Activated T-helper 9 cell treated with anti-CD3 and anti-CD28 coated beads, Interleukin-2, amount 50 U/mL, for 16 hours (primary cell): ENCODE data around the gene TWSG1.
"Not testable (repeated sequence)": the region's sequence is repeated elsewhere in the genome, so short reads cannot be mapped to it uniquely, and the experiment has no call there.

Source experiments
- DNase-seq: peaks from one replicate; pipeline ENCODE4 v3.0.0-alpha.2; 2020; ENCODE audit warnings: low read depth

Gene TWSG1

GRCh38 chr18:9426753-9427152 lies 92.2 kb downstream of the TWSG1 start:
- DNase-seq: no peak

DNA sequence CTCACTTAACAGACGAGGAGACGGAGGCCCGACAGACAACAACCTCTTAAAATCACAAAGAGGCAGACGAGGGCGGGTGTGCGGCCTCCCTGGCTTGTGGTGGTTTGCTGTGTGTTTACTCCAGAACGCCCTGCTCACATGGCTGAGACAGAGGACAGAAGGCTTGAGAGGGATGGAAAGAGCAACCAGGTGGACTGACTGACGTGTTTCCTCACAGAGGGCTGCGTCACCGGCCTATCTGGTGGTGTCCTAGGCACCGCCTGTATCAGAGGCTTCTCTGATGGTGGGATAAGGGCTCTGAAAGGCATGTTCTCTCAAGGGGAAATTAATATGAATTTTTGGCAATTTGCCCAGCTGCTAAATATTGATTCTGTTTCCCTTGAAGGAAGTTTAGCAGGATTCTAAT lies 93.7 kb downstream of the TWSG1 start:
- DNase-seq: no peak

GRCh38 chr18:9428862-9429661 lies 94.5 kb downstream of the TWSG1 start:
- DNase-seq: no peak

DNA sequence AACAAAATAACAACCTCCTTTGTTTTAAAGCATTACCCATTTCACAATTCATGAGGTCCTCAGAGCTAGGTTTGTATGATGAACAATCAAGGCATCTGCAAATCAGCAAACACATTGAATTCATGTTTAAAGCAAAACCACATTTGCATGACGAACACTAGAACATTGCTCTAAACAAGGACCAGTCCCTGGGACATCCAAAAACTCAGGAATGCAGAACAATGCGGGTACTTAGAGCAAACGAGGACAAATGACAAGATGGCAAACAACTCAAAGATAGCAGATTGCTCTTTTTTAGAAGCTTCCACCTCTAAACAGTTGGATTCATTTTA lies 95.1 kb downstream of the TWSG1 start:
- DNase-seq: no peak

GRCh38 chr18:9430315-9430714 lies 95.7 kb downstream of the TWSG1 start:
- DNase-seq: not testable (repeated sequence)

- DNase-seq: no peak
Measured at GRCh38 chr18:9431296-9431695, 96.7 kb downstream of the TWSG1 start.

DNA sequence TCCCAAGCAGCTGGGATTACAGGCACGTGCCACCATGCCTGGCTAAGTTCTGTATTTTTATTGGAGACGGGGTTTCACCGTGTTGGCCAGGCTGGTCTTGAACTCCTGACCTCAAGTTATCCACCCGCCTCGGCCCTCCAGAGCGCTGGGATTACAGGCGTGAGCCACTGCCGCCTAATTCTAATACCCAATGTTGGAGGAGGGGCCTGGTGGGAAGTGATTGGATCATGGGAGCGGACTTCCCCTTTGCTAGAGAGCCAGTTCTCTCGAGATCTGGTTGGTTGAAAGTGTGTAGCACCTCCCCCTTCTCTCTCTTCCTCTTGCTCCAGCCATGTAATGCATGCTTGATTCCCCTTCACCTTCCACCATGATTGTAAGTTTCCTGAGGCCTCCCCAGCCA lies 98.5 kb downstream of the TWSG1 start:
- not testable (repeated sequence) for DNase-seq

DNA sequence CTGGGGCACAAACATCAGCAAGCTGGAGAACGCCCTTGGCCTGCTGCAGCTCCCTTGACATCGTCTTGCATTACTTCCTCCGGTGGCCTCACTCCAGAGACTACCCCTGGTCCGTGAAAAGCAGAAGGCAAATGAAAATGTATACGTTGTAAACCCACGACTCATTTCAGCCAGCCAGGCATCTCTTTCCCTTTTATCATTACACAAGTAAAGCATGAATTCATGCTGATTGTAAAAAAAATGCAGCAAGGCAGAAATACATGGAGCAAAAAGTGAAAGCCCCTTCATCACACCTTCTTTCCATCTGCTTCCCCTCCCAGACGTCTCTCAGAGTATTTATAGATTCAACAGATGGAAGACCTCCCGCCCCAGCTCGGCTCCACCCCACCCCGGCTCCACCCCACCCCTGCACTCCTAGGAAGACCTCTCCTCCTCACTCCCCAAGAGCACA lies 99.1 kb downstream of the TWSG1 start:
- DNase-seq: no peak

- no peak for DNase-seq
Measured at GRCh38 chr18:9434122-9434701, 99.6 kb downstream of the TWSG1 start.

- DNase-seq: no peak
Measured at GRCh38 chr18:9435041-9435440, 100.5 kb downstream of the TWSG1 start.

DNA sequence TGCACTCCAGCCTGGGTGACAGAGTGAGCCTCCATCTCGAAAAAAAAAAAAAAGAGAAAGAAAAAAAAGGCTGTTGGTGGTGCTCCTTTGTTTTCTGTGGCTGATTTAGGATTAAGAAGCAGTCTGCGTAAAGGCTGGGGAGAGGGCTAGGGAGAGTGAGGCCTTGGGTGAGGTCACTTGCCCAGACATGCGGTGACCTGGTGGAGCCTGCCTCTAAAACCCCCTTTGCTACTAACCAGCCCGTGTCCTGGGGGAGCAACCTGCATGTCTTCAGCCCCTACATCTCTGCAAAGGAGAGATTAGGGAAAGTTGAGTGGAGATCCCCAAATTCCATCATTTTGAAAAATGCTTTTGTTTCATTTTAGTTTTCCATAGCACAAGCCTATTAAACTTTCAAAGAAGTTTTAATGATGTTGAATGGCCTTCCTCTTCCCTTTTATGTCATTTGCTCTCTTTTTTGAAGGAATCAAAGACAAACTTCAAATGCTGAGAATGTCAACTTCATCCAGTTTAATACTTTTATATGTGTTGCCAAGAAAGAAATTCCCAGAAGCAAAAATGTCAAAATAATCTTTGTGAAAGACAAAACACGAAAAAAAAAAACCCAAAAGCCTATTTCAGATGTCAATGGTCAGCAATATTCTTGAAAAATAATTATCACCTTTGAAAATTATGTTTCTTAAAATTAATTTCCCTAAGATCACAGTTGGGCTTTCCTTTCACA lies 101.8 kb downstream of the TWSG1 start:
- DNase-seq: no peak

DNA sequence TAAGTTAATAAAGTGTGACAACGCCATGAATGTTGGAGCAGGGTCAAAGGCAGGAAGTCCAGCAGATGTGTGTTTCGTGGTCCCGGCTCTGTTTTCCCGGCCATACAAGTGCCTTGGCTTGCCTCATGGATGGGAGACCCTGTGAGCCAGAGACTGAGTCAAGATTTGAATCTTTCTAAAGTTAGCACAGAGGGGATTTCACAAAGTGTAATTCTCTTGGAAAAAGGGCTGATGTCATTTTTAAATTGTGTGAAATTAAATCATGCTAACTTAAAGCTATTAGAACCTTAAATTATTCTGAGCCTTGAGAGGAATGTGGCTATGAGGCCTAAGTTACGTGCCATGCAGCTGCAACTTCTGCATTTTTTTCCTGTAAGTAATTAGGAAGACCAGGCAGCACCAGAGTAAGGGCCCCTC lies 102.5 kb downstream of the TWSG1 start:
- no peak for DNase-seq

GRCh38 chr18:9437672-9438071 lies 103.1 kb downstream of the TWSG1 start:
- DNase-seq: no peak

GRCh38 chr18:9441061-9441460 lies 106.5 kb downstream of the TWSG1 start:
- no peak for DNase-seq

DNA sequence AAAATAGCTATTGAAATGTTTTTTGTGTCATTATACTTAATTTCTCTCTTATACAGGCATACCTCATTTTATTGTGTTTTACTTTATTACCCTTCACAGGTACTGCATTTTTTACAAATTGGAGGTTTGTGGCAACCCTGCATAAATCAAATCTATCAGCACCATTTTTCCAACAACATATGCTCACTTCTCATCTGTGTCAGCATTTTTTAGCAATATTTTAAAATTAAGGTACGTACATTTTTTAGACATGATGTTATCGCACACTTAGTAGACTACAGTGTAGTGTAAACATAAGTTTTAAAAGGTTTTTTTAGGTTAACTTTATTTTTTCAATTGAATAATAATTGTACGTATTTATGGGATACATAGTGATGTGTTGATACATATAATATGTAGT lies 110.0 kb downstream of the TWSG1 start:
- DNase-seq: no peak

- DNase-seq: no peak
Measured at GRCh38 chr18:9446839-9447238, 112.3 kb downstream of the TWSG1 start.

- no peak for DNase-seq
Measured at GRCh38 chr18:9447334-9447733, 112.8 kb downstream of the TWSG1 start.

- no peak for DNase-seq
Measured at GRCh38 chr18:9449600-9450414, 115.2 kb downstream of the TWSG1 start.

- not testable (repeated sequence) for DNase-seq
Measured at GRCh38 chr18:9450920-9451319, 116.3 kb downstream of the TWSG1 start.
